CD4-positive, alpha-beta T cell treated with Interferon alpha-2 for 1 hour (primary cell): Measurements from ENCODE around the gene CAMP.
A peak's percentile ranks its signal among the peaks of the same experiment; 100 is the strongest.
"Not testable (repeated sequence)": the region's sequence is repeated elsewhere in the genome, so short reads cannot be mapped to it uniquely, and the experiment has no call there.

Experiments
- DNase-seq, 2 donors: peaks; one replicate each; pipeline ENCODE4 v3.0.0-alpha.2; 2020 to 2022

CAMP gene

GRCh38 chr3:48222616-48223513 is at the start of gene CAMP:
Gene CAMP (plus strand): TSS chr3:48223495. CDS start chr3:48223512, 17 bp downstream.
- DNase-seq, result peak; percentile 31 to 74

GRCh38 chr3:48178072-48178471 is 45.2 kb upstream of the CAMP start:
- DNase-seq, result no peak

- DNase-seq, result no peak
These were observed 43.3 kb upstream of the CAMP start for GRCh38 chr3:48180021-48180420.

- DNase-seq, result no peak
These were observed 42.6 kb upstream of the CAMP start for GRCh38 chr3:48180531-48181253.

- no peak for DNase-seq
These were observed 39.0 kb upstream of the CAMP start for GRCh38 chr3:48184299-48184698.

- DNase-seq, result no peak
These were observed 38.2 kb upstream of the CAMP start for GRCh38 chr3:48185129-48185528.

- DNase-seq, result no peak
These were observed 36.5 kb upstream of the CAMP start for GRCh38 chr3:48186631-48187300.

GRCh38 chr3:48187301-48187578 is 36.1 kb upstream of the CAMP start:
- DNase-seq, result no peak

GRCh38 chr3:48187579-48188265 is 35.6 kb upstream of the CAMP start:
- DNase-seq, result no peak

GRCh38 chr3:48188266-48189201 is 34.8 kb upstream of the CAMP start, which contains the start of gene CDC25A:
Gene CDC25A (minus strand): TSS chr3:48188417. CDS start chr3:48187947, 470 bp downstream.
- peak; percentile 97 to 98 for DNase-seq

GRCh38 chr3:48189321-48189720 is 34.0 kb upstream of the CAMP start:
- no peak for DNase-seq

GRCh38 chr3:48190911-48191310 is 32.4 kb upstream of the CAMP start:
- no peak for DNase-seq

GRCh38 chr3:48194446-48195071 is 28.7 kb upstream of the CAMP start:
- peak; percentile 7 to 22 for DNase-seq

GRCh38 chr3:48196611-48197010 is 26.7 kb upstream of the CAMP start:
- no peak for DNase-seq

- DNase-seq, result no peak
These were observed 24.2 kb upstream of the CAMP start for GRCh38 chr3:48199117-48199516.

- DNase-seq, result no peak
These were observed 20.7 kb upstream of the CAMP start for GRCh38 chr3:48202632-48203031.

GRCh38 chr3:48208076-48208475 is 15.2 kb upstream of the CAMP start:
- no peak for DNase-seq

GRCh38 chr3:48209445-48209844 is 13.8 kb upstream of the CAMP start:
- DNase-seq, result no peak

- not testable (repeated sequence) for DNase-seq
These were observed 12.8 kb upstream of the CAMP start for GRCh38 chr3:48210534-48210933.

GRCh38 chr3:48211776-48212175 is 11.5 kb upstream of the CAMP start:
- DNase-seq, result not testable (repeated sequence)

GRCh38 chr3:48214225-48214624 is 9.1 kb upstream of the CAMP start:
- DNase-seq, result no peak
